ENCODE results near the gene SGSM1.
A peak's percentile ranks its signal among the peaks of the same experiment; 100 is the strongest.

SGSM1 gene, protein sequence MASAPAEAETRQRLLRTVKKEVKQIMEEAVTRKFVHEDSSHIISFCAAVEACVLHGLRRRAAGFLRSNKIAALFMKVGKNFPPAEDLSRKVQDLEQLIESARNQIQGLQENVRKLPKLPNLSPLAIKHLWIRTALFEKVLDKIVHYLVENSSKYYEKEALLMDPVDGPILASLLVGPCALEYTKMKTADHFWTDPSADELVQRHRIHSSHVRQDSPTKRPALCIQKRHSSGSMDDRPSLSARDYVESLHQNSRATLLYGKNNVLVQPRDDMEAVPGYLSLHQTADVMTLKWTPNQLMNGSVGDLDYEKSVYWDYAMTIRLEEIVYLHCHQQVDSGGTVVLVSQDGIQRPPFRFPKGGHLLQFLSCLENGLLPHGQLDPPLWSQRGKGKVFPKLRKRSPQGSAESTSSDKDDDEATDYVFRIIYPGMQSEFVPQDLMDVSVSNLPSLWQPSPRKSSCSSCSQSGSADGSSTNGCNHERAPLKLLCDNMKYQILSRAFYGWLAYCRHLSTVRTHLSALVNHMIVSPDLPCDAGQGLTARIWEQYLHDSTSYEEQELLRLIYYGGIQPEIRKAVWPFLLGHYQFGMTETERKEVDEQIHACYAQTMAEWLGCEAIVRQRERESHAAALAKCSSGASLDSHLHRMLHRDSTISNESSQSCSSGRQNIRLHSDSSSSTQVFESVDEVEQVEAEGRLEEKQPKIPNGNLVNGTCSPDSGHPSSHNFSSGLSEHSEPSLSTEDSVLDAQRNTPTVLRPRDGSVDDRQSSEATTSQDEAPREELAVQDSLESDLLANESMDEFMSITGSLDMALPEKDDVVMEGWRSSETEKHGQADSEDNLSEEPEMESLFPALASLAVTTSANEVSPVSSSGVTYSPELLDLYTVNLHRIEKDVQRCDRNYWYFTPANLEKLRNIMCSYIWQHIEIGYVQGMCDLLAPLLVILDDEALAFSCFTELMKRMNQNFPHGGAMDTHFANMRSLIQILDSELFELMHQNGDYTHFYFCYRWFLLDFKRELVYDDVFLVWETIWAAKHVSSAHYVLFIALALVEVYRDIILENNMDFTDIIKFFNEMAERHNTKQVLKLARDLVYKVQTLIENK

DNA sequence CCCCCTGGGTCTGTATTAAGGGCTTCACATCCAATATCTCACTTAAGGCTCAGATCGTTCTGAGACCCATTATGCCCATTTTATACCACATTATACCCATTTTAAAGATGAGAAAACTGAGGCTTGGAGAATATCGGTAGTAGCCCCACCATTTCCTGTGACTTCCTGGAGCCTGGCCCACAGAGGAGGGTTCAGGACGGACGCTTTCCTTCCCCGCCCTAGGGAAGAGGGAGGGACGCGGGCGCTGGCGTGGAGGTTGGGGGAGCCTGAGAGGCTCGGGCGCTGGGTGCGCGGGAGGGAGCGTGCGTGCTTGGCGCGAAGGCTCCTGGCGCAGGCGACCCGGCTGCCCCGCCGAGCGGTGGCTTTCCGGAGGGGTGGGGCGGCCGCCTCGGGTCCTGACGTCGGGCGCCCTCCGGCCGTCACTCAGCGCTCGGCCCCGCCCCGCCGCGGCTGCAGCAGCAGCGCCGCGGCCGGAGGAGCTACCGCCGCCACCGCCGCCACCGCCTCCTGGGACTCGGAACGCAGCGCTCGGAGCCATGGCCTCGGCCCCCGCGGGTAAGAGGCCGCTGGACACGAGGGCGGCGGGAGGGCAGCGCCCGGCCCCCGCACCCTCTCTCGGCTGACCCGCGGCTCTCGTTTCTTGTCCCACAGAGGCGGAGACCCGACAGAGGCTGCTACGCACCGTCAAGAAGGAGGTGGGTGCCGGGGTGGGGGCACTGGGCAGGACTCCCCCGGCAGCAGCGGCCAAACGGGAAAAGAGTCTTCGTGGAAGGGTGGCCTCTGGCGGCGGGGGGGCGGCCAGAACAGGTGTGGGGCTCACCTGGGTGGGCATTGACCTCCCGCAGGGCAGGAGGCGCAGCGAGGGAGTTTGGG lies at the start of gene SGSM1:
Gene SGSM1, plus strand, starts transcription at position 422 of the 873 bp plus-strand sequence. Its CDS starts 115 bp downstream, at position 537.
- DNase-seq (ENCODE audit: low read depth in 2 of 2) = peak; percentile 38 to 51

DNA sequence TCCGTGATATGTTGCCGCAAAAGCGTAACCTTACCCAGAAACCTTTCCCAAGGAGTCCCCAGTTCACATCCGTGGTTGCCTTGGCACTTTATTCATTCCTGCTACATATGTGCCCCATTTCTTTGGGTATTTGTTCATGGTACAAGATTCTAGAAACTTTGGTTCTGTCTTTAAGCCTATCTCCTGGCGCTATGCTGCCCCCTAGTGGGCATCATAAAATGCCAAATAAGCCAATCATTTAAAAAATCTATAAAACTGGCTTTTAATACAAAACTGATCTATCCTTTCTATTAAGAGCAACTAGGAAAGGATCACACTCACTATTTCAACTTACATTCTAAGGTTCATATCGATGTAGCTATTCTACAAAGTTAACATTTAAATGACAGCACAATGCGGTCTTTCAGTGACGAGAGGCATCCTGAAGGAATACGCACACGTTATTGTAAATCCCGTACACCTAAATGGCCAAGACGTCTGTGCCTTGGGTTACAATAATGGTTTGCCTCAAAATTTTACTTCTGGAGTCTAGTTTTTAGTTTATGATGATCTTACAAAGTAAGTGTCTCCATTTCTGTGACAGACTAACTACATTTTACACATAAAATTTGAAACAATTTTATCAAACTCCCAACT lies 47.7 kb upstream of the SGSM1 start:
- DNase-seq (ENCODE audit: low read depth in 2 of 2) = peak; percentile 7 to 23

DNA sequence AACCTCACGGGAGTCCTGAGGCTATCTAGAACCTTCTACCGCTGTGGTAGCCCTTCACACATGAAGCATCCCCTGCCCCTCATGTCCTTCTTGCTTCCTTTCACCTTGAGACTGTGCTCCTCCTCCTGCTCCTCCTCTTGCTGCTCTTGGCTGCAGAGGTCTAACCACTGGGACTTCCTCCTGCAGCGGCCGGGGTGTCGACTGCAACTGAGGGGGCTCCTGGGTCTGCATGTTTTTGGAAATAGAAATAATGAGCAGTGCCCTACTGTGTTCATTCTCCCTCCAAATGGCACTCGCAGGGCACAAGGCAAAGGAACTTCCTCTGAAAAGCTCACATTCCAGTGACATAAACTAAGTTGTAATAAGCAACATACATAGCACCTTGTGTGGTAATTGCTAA lies 46.2 kb upstream of the SGSM1 start:
- no peak for DNase-seq (ENCODE audit: low read depth in 2 of 2)

DNA sequence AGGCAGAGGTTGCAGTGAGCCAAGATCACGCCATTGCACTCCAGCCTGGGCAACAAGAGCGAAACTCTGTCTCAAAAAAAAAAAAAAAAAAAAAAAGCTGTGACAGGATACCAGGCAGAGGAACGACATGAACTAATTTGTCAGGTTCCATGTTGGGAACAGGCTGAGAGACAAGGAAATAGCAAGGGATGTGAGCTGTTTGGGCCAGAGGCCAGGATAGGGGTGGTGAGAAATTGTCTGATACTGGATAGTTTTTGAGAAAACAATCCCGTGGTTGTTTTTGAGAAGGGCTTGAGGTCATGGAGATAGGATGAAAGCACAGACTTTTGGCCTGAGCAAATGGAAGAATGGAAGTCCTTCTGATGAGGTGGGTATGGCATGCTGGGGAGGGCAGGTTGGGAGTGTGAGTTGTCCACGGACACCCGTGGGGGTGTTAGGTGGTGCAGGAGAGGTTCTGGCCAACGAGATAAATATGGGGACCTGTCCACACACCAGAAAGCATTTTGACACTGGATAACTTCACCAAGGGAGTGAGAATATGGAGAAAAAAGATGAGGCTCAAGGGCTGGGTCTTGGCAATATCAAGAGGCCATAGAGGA lies 45.2 kb upstream of the SGSM1 start:
- DNase-seq (ENCODE audit: low read depth in 2 of 2) = no peak

DNA sequence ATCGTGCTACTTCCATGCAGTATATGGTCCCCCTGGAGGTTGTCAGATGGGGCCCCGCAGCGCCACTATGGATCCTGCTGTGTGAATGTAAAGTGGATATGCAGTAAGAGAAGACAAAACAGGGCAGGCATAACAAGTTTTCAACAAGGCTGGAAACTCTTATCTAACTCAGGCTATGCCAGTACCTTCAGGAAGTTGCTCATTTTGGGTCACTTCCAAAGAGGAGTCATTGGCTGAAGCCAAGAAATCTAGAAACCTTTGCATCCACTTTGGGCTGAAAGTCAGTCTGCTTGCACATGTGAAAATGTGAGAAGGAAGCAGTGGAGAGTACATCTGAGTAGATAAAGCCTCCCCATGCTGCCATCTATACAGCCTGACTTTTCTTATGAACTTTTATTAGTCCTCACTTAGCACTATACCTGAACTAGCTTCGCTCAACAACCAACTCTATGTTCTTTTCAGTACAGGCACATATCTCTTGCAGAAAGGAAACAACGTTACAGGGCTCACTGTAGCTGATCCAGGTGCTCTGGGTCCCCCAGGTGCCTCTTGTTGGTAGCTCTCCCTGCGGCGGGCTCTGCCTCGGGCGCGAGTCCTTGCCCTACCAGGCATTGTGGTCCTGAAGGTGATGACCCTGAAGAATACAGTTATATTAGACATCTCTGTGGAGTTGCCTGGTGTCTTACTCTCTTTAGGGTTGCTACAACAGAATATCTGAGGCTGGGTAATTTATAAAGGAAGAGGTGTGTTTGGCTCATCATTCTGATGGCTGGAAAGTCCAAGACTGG lies 43.9 kb upstream of the SGSM1 start:
- DNase-seq (ENCODE audit: low read depth in 2 of 2) = no peak

DNA sequence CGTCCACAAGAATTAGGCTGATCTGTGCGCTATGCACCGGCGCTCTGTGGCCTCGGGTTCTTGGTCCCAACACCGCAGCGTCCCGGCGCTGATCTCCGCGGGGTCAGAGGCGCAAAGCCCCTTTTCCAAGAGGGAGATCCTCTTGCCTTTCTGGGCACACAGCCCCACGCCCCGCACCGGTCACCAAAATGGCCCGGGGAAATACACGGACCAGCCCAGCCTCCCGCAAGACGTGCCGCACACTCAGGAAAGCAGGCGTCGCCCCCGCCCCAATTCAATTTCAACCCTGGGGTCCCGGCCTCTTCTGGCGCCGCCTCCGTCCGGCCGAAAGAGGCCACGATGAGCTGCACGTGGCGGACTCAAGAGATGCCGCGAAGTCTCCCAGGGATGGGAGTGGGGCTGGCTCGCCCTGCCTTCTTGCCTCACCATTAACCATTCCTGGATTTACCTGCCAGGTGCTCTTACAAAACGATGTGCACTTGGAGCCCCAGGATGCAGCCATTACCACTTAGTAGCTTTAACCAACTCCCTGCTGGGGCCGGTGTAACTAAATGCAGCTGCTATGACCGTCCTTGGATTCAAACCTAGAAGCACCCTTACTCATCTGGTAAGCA lies 42.0 kb upstream of the SGSM1 start:
- DNase-seq (ENCODE audit: low read depth in 2 of 2) = no peak

DNA sequence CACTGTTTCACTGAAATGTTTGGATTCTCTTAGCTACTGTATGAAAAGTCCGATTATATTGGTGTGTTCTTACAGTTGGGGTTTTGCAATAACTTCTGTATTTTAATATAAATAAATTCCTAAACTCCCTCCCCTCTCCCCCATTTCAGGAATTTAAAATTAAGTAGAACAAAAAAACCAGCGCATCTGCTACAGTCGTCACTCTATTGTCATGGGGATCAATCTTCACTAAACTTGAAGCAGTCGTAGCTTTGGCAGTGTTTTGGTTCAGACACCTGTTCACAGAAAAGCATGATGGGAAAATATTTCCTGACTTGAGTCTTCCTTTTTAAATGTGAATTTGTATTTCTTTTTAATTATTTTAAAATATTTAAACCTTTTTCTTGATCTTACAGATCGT lies 40.8 kb upstream of the SGSM1 start:
- DNase-seq (ENCODE audit: low read depth in 2 of 2) = no peak

DNA sequence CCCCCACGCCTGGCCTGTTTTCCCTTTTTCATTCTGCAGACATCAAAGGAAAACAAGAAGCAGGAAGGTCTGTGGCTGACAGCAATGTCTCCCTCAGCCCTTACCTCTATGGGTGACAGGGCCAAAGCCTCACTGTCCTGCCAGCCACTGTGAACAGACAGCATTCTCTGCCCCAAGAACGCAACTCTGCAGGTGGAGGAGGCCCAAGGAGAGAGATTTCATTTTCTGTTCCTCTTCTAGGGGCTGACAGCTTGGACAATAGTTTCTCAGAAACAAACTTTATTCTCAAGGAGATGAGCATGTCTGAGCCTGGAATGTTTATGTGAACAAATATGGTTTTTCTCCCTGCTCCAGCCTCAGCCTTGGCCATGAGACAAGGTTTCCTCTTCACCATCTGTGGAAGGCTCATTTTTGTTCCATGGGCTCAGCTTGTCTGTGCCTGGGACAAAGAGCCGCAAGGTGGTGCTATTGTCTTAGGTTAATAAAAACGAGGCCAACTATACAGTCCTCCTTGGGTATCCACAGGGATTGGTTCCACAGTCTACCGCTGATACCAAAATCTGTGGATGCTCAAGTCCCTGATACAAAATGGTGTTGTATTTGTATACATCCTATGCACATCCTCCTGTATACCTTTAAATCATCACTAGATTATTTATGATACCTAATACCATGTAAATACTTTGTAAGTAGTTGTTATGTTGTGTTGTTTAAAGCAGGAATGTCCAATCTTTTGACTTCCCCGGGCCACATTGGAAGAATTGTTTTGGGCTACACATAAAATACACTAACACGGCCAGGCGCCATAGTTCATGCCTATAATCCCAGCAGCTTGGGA lies 37.3 kb upstream of the SGSM1 start:
- peak in 1 of 2 donors; percentile 25 for DNase-seq (ENCODE audit: low read depth in 2 of 2)

DNA sequence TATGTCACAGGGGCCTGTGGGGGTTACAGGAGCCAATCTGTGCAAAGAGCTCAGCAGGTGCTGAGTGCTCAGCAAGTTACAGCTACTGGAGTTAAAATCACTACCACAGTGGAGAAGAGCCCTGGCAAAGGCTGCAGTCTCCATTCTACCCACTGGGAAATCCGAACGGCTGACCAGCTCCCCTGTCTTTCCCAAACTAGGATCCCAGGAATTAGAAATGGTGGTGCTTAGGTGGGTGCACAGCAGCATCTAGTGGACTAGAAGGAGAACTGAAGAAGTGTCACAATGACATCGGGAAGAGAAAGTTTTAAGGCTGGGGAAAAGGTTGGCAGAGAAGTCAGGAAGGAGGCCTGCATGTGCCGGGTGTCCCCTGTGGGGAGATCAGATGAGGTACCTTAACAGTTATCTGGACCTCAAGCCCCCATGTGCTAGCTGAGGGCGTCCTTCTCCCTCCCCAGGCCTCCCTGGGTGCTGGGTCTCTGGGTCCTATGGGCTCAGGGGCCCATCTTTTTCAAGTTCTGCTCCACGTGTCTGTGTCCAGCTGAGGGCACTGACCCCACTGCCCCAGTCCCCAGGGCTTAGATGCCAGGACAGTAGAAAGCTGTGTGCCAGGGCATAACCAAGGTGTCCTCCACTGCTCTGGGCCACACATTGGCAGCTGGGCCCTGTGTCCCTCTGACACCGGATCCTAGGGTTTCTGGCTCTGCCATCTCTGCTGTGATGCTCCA lies 33.4 kb upstream of the SGSM1 start:
- DNase-seq (ENCODE audit: low read depth in 2 of 2) = no peak

DNA sequence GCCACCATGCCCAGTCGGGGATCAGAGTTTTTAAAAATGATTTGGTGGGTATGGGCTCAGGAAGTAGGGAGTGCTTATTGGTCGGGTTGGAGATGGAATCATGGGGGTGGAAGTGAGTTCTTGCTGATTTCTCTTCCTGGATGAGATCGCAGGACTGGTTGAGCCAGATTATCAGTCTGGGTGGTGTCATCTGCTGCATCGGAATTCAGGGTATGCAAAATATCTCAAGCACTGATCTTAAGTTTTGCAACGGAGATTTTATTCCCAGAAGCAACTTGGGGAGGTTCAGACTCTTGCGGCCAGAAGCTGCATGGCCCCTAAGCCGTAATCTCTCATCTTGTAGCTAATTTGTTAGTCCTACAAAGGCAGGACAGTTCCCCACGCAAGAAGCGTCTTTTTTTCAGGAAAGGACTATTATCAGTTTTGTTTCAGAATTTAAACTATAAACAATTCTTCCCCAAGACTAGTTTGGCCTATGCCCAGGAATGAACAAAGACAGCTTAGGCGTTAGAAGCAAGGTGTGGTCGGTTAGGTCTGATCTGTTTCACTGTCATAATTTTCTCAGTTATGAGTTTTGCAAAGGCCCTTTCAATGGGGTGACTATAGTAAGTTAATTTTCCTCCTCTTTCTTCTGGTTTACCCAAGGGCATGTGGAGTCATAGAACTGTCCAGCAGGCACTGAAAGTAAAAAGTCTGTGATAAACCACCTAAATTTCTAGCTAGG lies 30.1 kb upstream of the SGSM1 start:
- DNase-seq (ENCODE audit: low read depth in 2 of 2) = no peak

DNA sequence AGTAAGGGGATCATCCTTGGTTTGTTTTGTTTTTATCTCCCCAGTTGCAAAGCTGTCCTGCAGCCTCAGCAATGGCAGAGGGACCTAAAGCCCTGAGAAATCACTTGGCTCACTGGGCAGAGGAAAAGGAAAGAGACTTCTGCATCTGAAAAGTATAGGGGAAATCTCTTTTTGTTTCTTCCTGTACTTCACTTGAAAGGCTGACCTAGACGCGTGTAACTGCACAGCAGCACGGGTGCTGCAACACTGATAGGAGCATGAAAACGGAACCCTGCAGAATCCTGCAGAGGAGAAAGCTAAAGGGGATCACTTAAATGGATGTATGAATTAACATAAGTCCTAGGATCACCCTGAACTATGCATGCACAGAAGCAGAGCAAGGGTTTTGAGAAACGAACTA lies 29.5 kb upstream of the SGSM1 start:
- DNase-seq (ENCODE audit: low read depth in 2 of 2) = no peak

DNA sequence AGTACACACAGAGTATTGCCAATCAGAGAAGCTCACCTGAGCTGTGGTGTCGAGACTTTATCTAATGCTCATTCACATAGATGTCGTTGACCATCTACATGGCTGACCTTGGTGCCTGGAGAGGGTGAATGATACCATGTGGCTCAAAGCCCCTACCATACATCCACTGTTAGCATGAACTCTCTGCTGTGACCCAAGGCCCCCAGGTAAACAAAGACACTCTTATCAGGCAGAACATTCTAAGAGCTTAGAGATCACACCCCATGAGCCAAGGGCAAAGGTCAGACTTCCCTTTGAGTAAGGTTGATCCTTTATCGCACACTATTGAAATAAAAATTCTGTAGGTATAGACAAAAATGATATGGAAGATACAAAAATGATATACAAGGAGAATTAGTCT lies 16.5 kb upstream of the SGSM1 start:
- DNase-seq (ENCODE audit: low read depth in 2 of 2) = no peak

DNA sequence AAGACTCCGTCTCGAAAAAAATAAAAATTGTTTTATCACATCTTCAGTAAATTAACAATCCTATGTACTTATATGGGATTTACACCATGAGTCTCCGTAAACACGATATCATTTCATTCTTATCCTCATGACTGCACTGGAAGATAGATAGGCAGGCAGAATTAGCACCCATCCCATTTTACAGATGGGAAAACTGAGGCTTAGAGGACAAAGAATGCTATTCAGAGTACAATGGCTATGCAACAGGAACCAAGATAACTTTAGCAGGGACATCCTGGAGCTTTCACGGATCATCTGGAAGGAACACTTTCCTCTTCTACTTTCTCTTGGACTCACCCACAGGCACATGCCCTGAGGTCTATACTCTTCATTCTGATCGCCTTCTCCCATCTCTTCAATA lies 14.6 kb upstream of the SGSM1 start:
- DNase-seq (ENCODE audit: low read depth in 2 of 2) = no peak

DNA sequence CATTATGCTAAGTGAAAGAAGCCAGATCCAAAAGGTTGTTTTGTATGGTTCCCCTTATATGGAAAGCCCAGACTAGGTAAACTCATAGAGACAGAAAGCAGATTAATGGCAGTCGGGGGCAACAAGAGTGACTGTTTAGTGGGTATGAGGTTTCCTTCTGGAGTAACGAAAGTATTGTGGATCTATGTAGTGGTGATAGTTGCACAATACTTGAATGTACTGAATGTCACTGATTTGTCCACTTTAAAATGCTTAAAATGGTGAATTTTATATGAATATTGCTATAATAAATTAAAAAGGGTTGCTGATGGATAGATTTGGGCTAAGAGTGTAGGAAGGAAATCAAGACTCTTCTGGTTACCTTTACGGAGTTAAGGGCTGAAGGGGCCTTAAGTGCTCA lies 10.0 kb upstream of the SGSM1 start:
- DNase-seq (ENCODE audit: low read depth in 2 of 2) = no peak

DNA sequence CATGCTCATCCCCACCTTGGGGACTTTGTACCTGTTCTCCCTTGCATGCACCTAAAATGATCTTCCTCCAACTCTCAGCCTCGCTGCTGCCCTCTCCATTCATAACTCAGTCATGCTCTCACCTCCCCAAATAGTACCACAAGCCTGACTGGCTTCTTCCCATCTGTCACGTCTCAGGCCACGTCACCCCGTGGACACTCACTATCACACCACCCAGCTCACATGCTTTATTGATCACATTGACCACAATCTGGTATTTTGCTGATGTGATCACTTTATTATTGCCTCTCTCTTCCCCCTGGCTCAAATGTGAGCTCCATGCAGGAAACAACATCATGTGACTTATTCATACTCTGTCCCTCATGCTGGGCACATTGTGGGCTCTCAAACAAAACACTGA lies 9.2 kb upstream of the SGSM1 start:
- no peak for DNase-seq (ENCODE audit: low read depth in 2 of 2)

DNA sequence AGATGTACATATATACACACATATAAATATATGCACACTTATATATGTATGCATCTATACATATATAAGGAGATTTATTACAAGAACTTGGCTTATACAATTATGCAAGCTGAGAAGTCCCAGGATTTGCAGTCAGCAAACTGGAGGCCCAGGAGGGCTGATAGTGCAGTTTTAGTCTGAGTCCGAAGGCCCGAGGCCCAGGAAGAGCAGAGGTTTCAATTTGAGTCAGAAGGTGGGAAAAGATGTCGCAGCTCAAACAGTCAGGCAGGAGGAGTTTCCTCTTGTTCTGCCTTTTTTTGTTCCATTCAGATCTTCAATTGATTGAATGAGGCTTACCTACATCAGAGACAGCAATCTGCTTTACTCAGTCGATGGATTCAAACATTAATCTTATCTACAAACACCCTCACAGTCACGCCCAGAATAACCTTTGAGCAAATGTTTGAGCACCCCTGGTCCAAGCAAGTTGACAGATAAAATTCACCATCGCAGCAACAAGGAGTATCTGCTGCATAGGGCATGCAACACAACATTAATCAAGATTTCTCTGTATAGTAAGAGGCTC lies 4.0 kb upstream of the SGSM1 start:
- no peak for DNase-seq (ENCODE audit: low read depth in 2 of 2)

DNA sequence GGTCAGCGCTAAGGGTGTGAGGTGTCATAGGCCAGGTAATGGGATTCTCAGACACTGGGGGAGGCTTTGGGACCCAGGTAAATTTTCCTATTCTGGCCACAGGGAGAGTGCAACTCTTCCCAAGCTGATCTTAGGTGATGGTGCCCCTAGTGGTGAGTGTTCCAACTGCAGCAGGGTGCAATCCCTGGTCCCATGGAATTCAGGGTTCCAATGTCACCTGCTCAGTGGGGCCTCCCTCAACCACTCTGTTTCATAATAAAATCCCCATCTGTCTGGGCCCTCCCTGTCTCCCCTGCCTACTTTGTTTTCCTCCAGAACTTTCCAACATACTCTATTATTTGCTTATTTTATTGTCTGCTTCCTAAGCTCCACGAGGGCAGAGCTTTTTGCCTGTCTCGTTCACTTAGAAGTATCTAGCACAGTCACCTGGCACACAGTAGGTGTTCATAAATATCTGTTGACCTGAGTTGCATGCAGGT lies 2.9 kb upstream of the SGSM1 start:
- DNase-seq (ENCODE audit: low read depth in 2 of 2) = peak; percentile 14 to 41
